Transverse colon (tissue), 4 donors: Measurements from ENCODE around the gene DBNDD1. TPM values are rescaled to one million over a fixed set of nuclear protein-coding genes. Genes with fewer than 3 reads are reported as not detected.
"Not testable (repeated sequence)": the region's sequence is repeated elsewhere in the genome, so short reads cannot be mapped to it uniquely, and the experiment has no call there.

Source experiments
- DNase-seq: peaks from one replicate; pipeline ENCODE4 v3.0.0-alpha.2; 2019
- H3K27ac ChIP-seq, 4 donors: fragments of 200-600 bp; sonication (generic); 2 replicates each; pipeline ENCODE4 v1.5.1; 2016 to 2018; ENCODE audit warnings: inconsistent platforms in 4 of 4
- H3K27me3 ChIP-seq: fragments of 200-600 bp; sonication (generic); 2 replicates; pipeline ENCODE4 v1.5.1; 2017; ENCODE audit warnings: inconsistent platforms
- H3K36me3 ChIP-seq, 4 donors: fragments of 200-600 bp; sonication (generic); 2 replicates each; pipeline ENCODE4 v1.5.1; 2017 to 2019; ENCODE audit warnings: inconsistent platforms in 4 of 4
- H3K4me1 ChIP-seq, 4 donors: fragments of 200-600 bp; sonication (generic); 2 replicates each; pipeline ENCODE4 v1.5.1; 2017 to 2020; ENCODE audit warnings: inconsistent platforms in 4 of 4
- H3K4me3 ChIP-seq, 4 donors: fragments of 200-600 bp; sonication (generic); 1 replicate in 1 of 4; 2 replicates in 3 of 4; pipeline versions ENCODE4 v1.5.1 to v1.6.1; 2017 to 2019; ENCODE audit warnings: inconsistent platforms in 4 of 4
- H3K9me3 ChIP-seq, 2 donors: fragments of 200-600 bp; sonication (generic); 2 replicates each; pipeline ENCODE4 v1.5.1; 2017 to 2019; ENCODE audit warnings: inconsistent platforms in 2 of 2
- EP300 ChIP-seq: sonication (generic); formaldehyde crosslinking; IDR thresholded peaks from one replicate; pipeline ENCODE4 v1.6.1; 2017; ENCODE audit warnings: antibody characterized with exemption, low read depth
- POLR2A ChIP-seq: fragments of 450-650 bp; IDR thresholded peaks from one replicate; pipeline ENCODE4 v1.6.1; 2016; ENCODE audit warnings: antibody characterized with exemption, mild to moderate bottlenecking, moderate library complexity
- POLR2AphosphoS5 ChIP-seq, 3 donors: sonication (generic); formaldehyde crosslinking; IDR thresholded peaks; one replicate each; pipeline ENCODE4 v1.6.1; 2016; ENCODE audit warnings: antibody characterized with exemption in 3 of 3
- WGBS, 2 donors: methylation state at CpG; one replicate each; pipeline ENCODE4 v1.1.5; 2018; ENCODE audit warnings: low coverage in 1 of 2; 5-methylcytosine and 5-hydroxymethylcytosine counted together
- in situ Hi-C, 4 donors: fragments of 200-750 bp; cut with MboI; loops; one replicate each; pipeline versions ENCODE4 v1.15.0 to v1.15.1; 2017; ENCODE audit warnings: low sequenced_read_pairs in 3 of 4, low pct_ligation_motif_present in 1 of 4, low pct_unique_long_range_greater_than_20kb in 1 of 4
- intact Hi-C: fragments of 100-400 bp; cut with DNase I; formaldehyde crosslinking; loops from one replicate; pipeline ENCODE4 v1.15.1; 2023; ENCODE audit warnings: low total_unique reads
- total RNA-seq, 4 donors: library from RNA; depleted of rRNA; stranded (reverse); fragments of >200 nt; gene quantifications; one replicate each; pipeline ENCODE4 v1.1.0, GENCODE V29; 2016
- TF ChIP-seq, protein P1 (sequence below), 5 experiments: fragments of 200-600 bp in 3 of 5; fragments of 450-650 bp in 2 of 5; sonication (generic) in 3 of 5; IDR thresholded peaks; 1 replicate in 2 of 5; 2 replicates in 3 of 5; pipeline ENCODE4 v1.5.1; 2016 to 2017; ENCODE audit warnings: antibody characterized with exemption in 5 of 5, inconsistent platforms in 3 of 5, mild to moderate bottlenecking in 2 of 5, moderate library complexity in 1 of 5

DBNDD1 gene
- total RNA-seq, 4 donors from 2014 or later = 6.8 to 33.7 (median 14.2) TPM

DNA sequence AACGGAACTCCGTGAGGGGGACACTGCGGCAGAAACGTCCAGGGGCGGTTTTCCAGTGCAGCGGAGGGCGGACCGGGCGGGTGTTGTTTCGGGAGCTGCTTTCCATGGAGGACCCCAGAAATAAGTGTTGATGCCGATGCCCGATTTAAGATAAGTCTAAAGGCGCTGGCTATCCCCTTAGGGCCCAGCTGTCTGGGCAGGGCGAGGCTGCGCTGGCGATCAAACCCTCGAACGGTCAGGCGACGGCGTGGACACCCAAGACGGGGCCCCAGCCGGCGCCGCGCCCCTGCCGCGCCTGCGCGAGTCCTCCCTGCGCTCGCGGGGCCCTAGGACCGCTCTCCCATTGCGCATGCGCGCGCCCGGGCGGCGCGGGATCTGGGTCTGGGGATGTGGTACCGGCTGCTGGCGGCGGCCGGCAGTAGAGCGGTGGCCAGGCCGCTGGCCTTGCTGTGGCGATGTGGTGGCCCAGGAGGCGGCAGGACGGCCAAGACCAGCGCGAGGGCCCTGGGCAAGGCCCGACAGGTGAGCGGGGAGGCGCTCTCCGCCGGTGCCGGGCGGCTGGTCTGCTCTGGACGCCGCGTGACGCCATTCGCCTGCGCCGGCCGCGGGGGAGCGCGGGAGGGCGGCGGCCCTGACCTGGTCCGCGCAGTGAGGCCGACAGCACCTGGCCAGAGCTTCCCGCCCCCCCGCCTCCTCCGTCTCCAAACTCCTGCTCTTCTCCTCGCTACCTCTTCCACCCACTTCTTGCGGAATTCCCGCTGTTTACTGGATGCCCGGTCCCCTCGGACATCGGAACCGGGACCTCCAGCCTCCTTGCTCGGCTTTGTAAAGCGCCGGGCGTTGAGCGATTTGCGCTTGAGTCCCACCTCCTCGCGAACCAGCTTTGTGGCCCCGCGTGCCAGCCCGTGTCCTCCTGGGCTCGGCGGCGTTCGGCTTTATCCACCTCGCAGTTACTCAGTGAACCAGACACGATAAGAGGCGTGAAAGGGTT, 46.7 kb downstream of the DBNDD1 start:
- intact Hi-C loops = no loop called here
- H3K4me1 ChIP-seq = peaks cover 0 to 37% (median 30%) of the 10 kb centered on the region in 4 donors

DNA sequence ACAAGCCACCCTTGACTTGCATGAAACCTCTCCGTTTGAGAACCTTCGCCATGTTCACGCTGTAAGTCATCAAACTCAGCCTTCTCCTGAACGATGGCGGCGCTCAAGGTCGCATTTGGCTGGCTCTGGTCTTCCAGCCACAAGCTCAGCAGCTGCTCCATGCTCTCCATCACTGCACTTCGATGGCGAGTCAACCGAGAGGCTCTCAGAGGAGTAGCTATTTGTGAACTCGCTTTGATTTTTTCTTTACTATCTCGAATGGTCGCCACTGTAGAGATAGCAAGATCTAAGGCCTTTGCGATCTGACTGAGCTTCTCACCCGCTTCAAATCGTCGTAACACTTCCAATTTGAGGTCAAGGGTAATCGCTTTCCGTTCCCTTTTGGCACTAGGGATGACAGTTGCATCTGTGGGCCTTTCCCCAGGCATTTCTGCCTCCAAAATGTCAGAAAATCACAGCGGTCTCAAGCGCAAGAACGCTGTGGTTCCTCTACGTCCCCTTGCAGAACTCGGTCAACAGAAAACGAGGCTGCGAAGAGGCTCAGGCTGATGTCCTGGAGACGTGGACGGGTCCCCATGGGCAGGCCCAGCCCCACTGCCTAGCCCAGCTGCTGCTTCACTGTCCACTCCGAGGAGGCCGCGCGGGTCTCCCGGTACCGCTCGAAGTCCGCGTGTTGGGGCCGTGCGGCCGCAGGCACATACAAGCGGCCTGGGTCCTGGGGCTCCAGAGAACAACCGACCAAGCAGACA, 47.6 kb downstream of the DBNDD1 start:
- H3K36me3 ChIP-seq = no peaks in the 10 kb centered on the region
- 67 to 87% methylated on average over 12 to 42 of the region's 42 CpGs for WGBS, 2 donors
- H3K27ac ChIP-seq = peak overlapping the region; percentile 94 to 98 (median 97)
- peaks cover 0 to 37% (median 30%) of the 10 kb centered on the region in 4 donors for H3K4me1 ChIP-seq
- TF ChIP-seq EP300 (no peak), POLR2A (no peak), POLR2AphosphoS5 (IDR thresholded peaks at IDR 0.05) (no peak)
- TF ChIP-seq, protein P1, sequence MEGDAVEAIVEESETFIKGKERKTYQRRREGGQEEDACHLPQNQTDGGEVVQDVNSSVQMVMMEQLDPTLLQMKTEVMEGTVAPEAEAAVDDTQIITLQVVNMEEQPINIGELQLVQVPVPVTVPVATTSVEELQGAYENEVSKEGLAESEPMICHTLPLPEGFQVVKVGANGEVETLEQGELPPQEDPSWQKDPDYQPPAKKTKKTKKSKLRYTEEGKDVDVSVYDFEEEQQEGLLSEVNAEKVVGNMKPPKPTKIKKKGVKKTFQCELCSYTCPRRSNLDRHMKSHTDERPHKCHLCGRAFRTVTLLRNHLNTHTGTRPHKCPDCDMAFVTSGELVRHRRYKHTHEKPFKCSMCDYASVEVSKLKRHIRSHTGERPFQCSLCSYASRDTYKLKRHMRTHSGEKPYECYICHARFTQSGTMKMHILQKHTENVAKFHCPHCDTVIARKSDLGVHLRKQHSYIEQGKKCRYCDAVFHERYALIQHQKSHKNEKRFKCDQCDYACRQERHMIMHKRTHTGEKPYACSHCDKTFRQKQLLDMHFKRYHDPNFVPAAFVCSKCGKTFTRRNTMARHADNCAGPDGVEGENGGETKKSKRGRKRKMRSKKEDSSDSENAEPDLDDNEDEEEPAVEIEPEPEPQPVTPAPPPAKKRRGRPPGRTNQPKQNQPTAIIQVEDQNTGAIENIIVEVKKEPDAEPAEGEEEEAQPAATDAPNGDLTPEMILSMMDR (IDR thresholded peaks at IDR 0.05) = no peak
- no peaks in the 10 kb centered on the region for H3K9me3 ChIP-seq
- peak overlapping the region; percentile 82 to 96 (median 90) for H3K4me3 ChIP-seq
- H3K27me3 ChIP-seq = no peaks in the 10 kb centered on the region
- intact Hi-C loops = no loop called here
- peak; percentile 29 for DNase-seq
- in situ Hi-C loops = no loop called here

More for the DNA sequence above, 46.7 kb downstream of the DBNDD1 start:
- no peak for TF ChIP-seq EP300
- peak; percentile 84 for TF ChIP-seq POLR2A
- TF ChIP-seq, protein P1 (IDR thresholded peaks at IDR 0.05) = peak in 1 of 5 experiments; percentile 21
- peak; percentile 69 to 92 (median 90) for TF ChIP-seq POLR2AphosphoS5 (IDR thresholded peaks at IDR 0.05)
- Histone ChIP-seq H3K27me3 (no peaks in the 10 kb centered on the region), H3K36me3 (no peaks in the 10 kb centered on the region), H3K27ac (peak overlapping the region; percentile 94 to 98 (median 97)), H3K9me3 (no peaks in the 10 kb centered on the region), H3K4me3 (peak overlapping the region; percentile 82 to 96 (median 90))
- WGBS, 2 donors = 1 to 2% methylated on average over 10 to 90 of the region's 104 CpGs
- in situ Hi-C loops = no loop called here
- peak; percentile 94 for DNase-seq

DNA sequence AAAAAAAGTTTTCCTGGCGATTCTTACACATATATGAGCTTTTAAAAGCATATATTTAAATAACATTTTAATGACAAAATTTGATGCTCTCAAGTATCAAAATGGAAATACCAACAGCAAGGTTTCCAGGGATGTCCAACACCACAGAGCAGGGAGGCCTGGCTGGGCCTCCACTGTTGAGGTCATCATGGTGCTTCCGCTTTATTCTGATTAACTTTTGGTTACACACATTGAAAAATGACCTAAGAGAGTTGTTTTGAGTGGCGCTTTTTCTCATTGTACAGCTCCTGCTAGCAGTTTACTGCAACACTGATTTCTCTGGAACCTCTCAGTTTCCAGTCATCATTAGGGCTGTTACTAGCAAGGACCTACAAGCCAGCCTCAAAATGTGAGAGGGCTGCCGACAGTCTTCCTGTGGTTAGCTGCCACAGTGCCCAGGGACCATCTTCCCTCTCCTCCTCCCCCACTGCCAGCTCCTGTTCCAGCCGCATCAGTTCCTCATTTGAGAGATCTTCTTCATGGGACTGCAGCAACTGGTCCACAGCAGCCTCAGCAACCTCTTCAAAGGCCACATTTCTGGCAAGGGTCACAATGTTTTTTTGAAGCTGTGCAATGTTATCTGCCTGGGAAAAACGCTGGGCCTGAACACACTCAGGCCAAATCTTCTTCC, 49.4 kb downstream of the DBNDD1 start:
- in situ Hi-C loops (no loop called here), intact Hi-C loops (no loop called here)
- no peak for DNase-seq
- Histone ChIP-seq H3K4me1 (peaks cover 0 to 31% (median 27%) of the 10 kb centered on the region in 4 donors), H3K36me3 (no peaks in the 10 kb centered on the region), H3K27me3 (no peaks in the 10 kb centered on the region), H3K4me3 (no peak overlapping the region), H3K9me3 (no peaks in the 10 kb centered on the region), H3K27ac (no peak overlapping the region)
- TF ChIP-seq POLR2AphosphoS5 (IDR thresholded peaks at IDR 0.05) = no peak
- TF ChIP-seq, protein P1 (IDR thresholded peaks at IDR 0.05) = no peak
- TF ChIP-seq EP300 = no peak
- 76 to 86% methylated on average over 3 to 6 of the region's 6 CpGs for WGBS, 2 donors

DNA sequence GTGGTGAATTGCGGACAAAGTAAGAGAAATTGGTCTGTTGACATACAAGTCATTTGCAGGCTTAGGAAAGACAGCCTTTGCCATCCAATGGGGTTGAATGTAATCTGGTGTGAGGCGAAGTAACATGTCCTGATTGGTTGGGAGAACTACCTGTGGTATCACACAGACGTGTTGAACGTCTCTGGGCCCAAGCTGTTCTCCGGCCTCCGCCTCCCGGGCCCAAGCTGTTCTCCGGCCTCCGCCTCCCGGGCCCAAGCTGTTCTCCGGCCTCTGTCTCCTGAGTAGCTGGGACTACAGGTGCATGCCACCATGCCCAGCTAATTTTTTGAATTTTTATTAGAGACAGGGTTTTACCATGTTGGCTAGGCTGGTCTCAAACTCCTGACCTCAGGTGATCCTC, 51.2 kb downstream of the DBNDD1 start:
- H3K9me3 ChIP-seq, intact Hi-C loops, DNase-seq, H3K4me3 ChIP-seq, H3K27me3 ChIP-seq, H3K27ac ChIP-seq, in situ Hi-C loops, H3K36me3 ChIP-seq: not testable (repeated sequence)
- 87% methylated on average over 11 of the region's 11 CpGs; no CpG with 5 or more reads in 1 of the 2 donors for WGBS, 2 donors
- peaks cover 0 to 15% (median 13%) of the 10 kb centered on the region in 4 donors for H3K4me1 ChIP-seq

DNA sequence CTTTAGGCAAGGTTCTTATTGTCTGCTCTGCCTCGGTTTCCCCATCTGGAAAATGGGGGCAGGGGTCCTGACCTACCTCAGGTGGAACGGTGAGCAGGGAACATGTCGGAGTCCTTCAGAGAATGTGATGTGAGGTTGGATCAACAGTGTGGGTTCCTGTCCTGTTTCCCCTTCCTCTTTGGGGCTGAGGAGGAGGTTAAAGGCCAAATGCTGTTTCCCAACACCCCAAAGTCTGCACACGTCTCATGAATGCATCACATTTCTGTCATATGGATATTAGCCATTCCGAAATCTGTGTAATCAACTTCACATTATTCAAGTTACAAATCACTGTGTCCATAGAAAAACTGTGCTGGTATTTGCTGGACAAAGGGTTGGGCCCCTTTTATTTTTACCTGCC, 51.8 kb downstream of the DBNDD1 start:
- H3K27me3 ChIP-seq, DNase-seq, intact Hi-C loops, H3K27ac ChIP-seq, H3K9me3 ChIP-seq, in situ Hi-C loops, H3K36me3 ChIP-seq, H3K4me3 ChIP-seq: not testable (repeated sequence)
- WGBS, 2 donors = 88% methylated on average over 5 of the region's 5 CpGs; no CpG with 5 or more reads in 1 of the 2 donors
- peaks cover 0 to 14% (median 13%) of the 10 kb centered on the region in 4 donors for H3K4me1 ChIP-seq
